Breast epithelium (tissue), 3 donors: Measurements from ENCODE around the gene HPCA.

Experiments
- CTCF ChIP-seq, 3 donors: fragments of 450-650 bp; IDR thresholded peaks; one replicate each; pipeline ENCODE4 v1.5.1; 2016 to 2017; ENCODE audit warnings: antibody characterized with exemption in 3 of 3, mild to moderate bottlenecking in 3 of 3, moderate library complexity in 3 of 3
- POLR2A ChIP-seq: fragments of 450-650 bp; IDR thresholded peaks from one replicate; pipeline ENCODE4 v1.6.1; 2016; ENCODE audit warnings: antibody characterized with exemption, mild to moderate bottlenecking, moderate library complexity
- POLR2AphosphoS5 ChIP-seq, 3 donors: sonication (generic); formaldehyde crosslinking; IDR thresholded peaks; one replicate each; pipeline ENCODE4 v1.6.1; 2017; ENCODE audit warnings: antibody characterized with exemption in 3 of 3

GRCh38 chr1:32868085-32868484 is 18.2 kb upstream of the HPCA start:
- TF ChIP-seq CTCF (IDR thresholded peaks at IDR 0.05): no peak
- TF ChIP-seq POLR2AphosphoS5 (IDR thresholded peaks at IDR 0.05): no peak
- no peak for TF ChIP-seq POLR2A
